DND-41 (cell line): ENCODE results near the gene CIRBP.

Source experiments
- ATAC-seq: fragments of 200-7000 bp; cut with Tn5 transposase; 3 replicates; pipeline ENCODE4 v1.9.1; 2021; ENCODE audit warnings: low read depth; ENCODE audit not compliant: insufficient read depth
- DNase-seq: peaks from one replicate; pipeline ENCODE4 v3.0.0-alpha.2; 2020
- H2AFZ ChIP-seq: 2 replicates; pipeline ENCODE4 v1.6.0; 2012; ENCODE audit warnings: low read depth, low read length
- H3K27ac ChIP-seq: 2 replicates; pipeline ENCODE4 v1.5.1; 2012; ENCODE audit warnings: low read length, inconsistent platforms
- H3K27me3 ChIP-seq: fragments of 200-600 bp; sonication (generic); 2 replicates; pipeline ENCODE4 v1.6.0; 2012; ENCODE audit warnings: low read length, mild to moderate bottlenecking, inconsistent platforms; ENCODE audit not compliant: insufficient read depth, poor library complexity
- H3K36me3 ChIP-seq: 2 replicates; pipeline ENCODE4 v1.5.1; 2012; ENCODE audit warnings: low read length, inconsistent platforms; ENCODE audit not compliant: insufficient read depth
- H3K4me1 ChIP-seq: 2 replicates; pipeline ENCODE4 v1.5.1; 2012; ENCODE audit warnings: mild to moderate bottlenecking, low read length; ENCODE audit not compliant: insufficient read depth
- H3K4me2 ChIP-seq: 2 replicates; pipeline ENCODE4 v1.6.0; 2012; ENCODE audit warnings: mild to moderate bottlenecking, moderate library complexity, low read length, inconsistent platforms; ENCODE audit not compliant: insufficient read depth
- H3K4me3 ChIP-seq, 2 experiments: fragments of 200-600 bp in 1 of 2; shearing (Covaris generic) in 1 of 2; 2 replicates each; pipeline ENCODE4 v1.5.1; 2012 to 2016; ENCODE audit warnings: inconsistent platforms in 2 of 2, low read length in 2 of 2, mild to moderate bottlenecking in 2 of 2, low read depth in 1 of 2, moderate library complexity in 1 of 2
- H3K79me2 ChIP-seq: 2 replicates; pipeline ENCODE4 v1.6.0; 2012; ENCODE audit warnings: low read length, inconsistent platforms; ENCODE audit not compliant: insufficient read depth
- H3K9ac ChIP-seq: 2 replicates; pipeline ENCODE4 v1.6.0; 2012; ENCODE audit warnings: low read depth, mild to moderate bottlenecking, inconsistent platforms, low read length, moderate library complexity
- H3K9me3 ChIP-seq: 2 replicates; pipeline ENCODE4 v1.5.1; 2012; ENCODE audit warnings: low read length, moderate library complexity, mild to moderate bottlenecking, inconsistent platforms; ENCODE audit not compliant: insufficient read depth, severe bottlenecking
- H4K20me1 ChIP-seq: 2 replicates; pipeline ENCODE4 v1.6.0; 2012; ENCODE audit warnings: low read length; ENCODE audit not compliant: insufficient read depth
- EZH2 ChIP-seq: IDR thresholded peaks from 3 replicates; pipeline ENCODE4 v1.6.1; 2012; ENCODE audit warnings: borderline replicate concordance, low read depth, mild to moderate bottlenecking, moderate library complexity, low read length, inconsistent platforms; ENCODE audit not compliant: severe bottlenecking
- TF ChIP-seq, protein P1 (sequence below): IDR thresholded peaks from 2 replicates; pipeline ENCODE4 v1.5.1; 2012; ENCODE audit warnings: borderline replicate concordance, low read length, moderate library complexity, mild to moderate bottlenecking; ENCODE audit not compliant: poor library complexity, severe bottlenecking; ENCODE audit errors: extremely low read depth

The CIRBP gene

DNA sequence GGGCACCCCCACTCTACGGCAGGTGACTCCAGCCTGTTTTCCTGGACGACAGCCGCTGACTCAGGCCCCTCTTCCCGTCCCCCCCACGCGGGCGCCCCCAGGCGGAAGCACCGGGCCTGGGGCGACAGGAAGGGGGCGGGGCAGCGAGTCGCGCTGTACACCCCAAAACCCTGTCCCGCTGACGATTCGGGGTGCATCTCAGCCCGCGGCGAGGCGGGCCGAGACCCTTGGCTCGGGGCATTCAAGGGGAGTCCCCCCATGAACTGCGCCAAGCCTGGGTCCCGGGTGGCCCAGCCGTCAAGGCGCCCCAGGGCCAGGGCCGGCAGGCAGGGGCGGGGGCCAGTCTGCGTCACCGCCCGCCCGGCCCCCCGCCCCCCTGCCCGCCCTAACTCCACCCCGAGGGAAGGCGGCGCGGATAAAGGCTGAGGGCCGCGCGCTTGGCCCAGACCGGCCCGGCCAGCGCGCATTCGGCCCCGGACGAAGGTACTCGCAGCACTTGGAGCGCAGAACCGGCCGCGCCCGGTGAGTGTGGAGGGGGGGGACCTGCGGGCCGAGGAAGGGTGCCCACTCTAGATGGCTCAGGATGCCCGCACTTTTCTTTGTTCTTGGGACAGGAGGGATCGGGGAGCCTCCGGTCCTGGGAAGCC lies 20.9 kb upstream of the CIRBP start, which contains the start of gene MIDN:
Gene MIDN (plus strand): TSS at position 445 of the 647 bp plus-strand sequence. CDS start 1,714 bp downstream, outside the sequence.
- peaks cover 36% of the 10 kb centered on the region for H4K20me1 ChIP-seq
- peaks cover 23% of the 10 kb centered on the region; the same call in 1 of the 2 replicates for H3K36me3 ChIP-seq
- H3K27ac ChIP-seq: peak within 1 kb of the TSS; percentile 78
- H3K27me3 ChIP-seq: no peaks in the 10 kb centered on the region
- ATAC-seq (no peak), DNase-seq (no peak)
- peak within 1 kb of the TSS; percentile 24 to 57; a peak in 3 of 4 replicates for H3K4me3 ChIP-seq
- TF ChIP-seq, protein P1, sequence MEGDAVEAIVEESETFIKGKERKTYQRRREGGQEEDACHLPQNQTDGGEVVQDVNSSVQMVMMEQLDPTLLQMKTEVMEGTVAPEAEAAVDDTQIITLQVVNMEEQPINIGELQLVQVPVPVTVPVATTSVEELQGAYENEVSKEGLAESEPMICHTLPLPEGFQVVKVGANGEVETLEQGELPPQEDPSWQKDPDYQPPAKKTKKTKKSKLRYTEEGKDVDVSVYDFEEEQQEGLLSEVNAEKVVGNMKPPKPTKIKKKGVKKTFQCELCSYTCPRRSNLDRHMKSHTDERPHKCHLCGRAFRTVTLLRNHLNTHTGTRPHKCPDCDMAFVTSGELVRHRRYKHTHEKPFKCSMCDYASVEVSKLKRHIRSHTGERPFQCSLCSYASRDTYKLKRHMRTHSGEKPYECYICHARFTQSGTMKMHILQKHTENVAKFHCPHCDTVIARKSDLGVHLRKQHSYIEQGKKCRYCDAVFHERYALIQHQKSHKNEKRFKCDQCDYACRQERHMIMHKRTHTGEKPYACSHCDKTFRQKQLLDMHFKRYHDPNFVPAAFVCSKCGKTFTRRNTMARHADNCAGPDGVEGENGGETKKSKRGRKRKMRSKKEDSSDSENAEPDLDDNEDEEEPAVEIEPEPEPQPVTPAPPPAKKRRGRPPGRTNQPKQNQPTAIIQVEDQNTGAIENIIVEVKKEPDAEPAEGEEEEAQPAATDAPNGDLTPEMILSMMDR: no peak
- no peak for TF ChIP-seq EZH2
- H3K79me2 ChIP-seq: peaks cover 43% of the 10 kb centered on the region
- H3K9ac ChIP-seq: peak within 1 kb of the TSS; percentile 96
- H3K9me3 ChIP-seq: no peaks in the 10 kb centered on the region
- H3K4me1 ChIP-seq: peaks cover 46% of the 10 kb centered on the region
- H2AFZ ChIP-seq: peak within 1 kb of the TSS; percentile 65
- peak within 1 kb of the TSS; percentile 71 for H3K4me2 ChIP-seq

DNA sequence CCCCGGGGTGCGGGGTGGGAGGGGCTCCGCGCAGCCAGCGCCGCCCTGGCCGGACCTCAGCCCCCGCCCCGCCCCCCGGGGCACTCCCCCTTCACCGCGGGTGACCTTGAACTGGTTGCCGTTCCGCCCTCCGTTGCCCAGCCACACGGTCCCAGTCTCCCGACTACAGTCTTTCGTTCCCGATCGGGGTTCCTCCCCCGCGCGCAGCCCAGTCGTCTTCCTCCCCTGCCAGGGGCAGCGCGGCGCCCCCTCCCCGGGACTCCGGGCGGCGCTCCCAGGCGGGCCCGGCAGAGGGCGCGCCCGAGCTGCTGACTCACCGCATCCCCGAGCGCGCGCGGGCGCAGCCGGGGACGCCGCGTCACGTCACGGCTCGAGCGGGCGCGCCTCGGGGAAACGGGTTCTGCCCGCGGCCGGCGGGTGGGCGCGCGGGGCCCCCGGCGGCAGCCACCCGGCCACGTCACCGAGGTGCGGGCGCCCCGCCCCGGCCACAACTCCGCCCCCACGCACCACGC lies 20.3 kb upstream of the CIRBP start:
- Histone ChIP-seq H3K9me3 (no peaks in the 10 kb centered on the region), H3K27ac (peak overlapping the region; percentile 78), H4K20me1 (peaks cover 37% of the 10 kb centered on the region), H3K4me3 (peak overlapping the region; percentile 24 to 57; a peak in 3 of 4 replicates), H3K79me2 (peaks cover 44% of the 10 kb centered on the region), H3K9ac (peak overlapping the region; percentile 96), H3K27me3 (no peaks in the 10 kb centered on the region), H3K4me2 (peak overlapping the region; percentile 71), H2AFZ (peak overlapping the region; percentile 65), H3K4me1 (peaks cover 46% of the 10 kb centered on the region), H3K36me3 (peaks cover 26% of the 10 kb centered on the region)
- TF ChIP-seq, protein P1: peak; percentile 83
- no peak for TF ChIP-seq EZH2
- ATAC-seq: peak; percentile 0; the same call in 1 of the 3 replicates
- DNase-seq: no peak

DNA sequence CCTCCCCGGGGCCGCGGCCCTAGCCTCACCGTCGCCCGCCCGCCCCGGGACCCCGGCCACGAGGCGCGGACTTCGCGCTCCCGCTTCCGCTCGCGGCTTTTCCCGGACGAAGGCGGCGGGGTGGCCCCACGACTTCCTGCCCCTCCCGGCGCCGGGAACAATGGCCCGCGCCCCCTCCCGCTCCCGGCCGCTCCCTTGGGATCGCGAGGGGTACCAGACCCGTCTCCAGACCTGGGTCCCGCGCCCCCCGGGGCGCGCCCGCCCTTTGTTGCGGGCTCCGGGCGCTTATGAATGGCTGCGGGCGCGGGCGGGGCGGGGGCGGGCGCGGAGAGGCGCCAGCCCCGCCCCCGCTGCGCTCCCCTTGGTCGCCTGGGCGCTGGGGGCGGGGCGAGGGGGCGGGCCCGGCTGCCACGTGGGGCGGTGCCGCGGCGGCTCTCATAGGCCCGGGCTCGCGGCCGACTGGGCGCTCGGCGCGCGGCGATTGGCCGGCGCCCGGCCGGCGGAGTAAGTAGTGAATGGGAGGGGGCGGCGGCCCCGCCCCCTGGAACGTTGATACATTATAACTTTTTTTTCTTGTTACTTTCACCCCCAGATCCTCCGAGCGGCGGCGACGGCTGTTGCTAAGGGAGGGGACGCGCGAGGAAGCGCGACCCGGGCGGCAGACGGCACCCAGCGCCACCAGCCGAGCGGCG lies 19.7 kb upstream of the CIRBP start:
- H3K4me2 ChIP-seq: peak overlapping the region; percentile 77
- peaks cover 47% of the 10 kb centered on the region for H3K4me1 ChIP-seq
- peak; percentile 96 for DNase-seq
- H3K27ac ChIP-seq: peak overlapping the region; percentile 87
- H3K36me3 ChIP-seq: peaks cover 27% of the 10 kb centered on the region
- no peak for TF ChIP-seq EZH2
- TF ChIP-seq, protein P1: no peak
- H3K27me3 ChIP-seq: no peaks in the 10 kb centered on the region
- H3K79me2 ChIP-seq: peaks cover 45% of the 10 kb centered on the region
- peaks cover 38% of the 10 kb centered on the region for H4K20me1 ChIP-seq
- peak overlapping the region; percentile 87 to 93 for H3K4me3 ChIP-seq
- peak overlapping the region; percentile 96 for H3K9ac ChIP-seq
- peak overlapping the region; percentile 65 for H2AFZ ChIP-seq
- no peaks in the 10 kb centered on the region for H3K9me3 ChIP-seq
- ATAC-seq: peak; percentile 54
